ENCODE data around the gene SNRPB. TPM values are rescaled to one million over a fixed set of nuclear protein-coding genes. Genes with fewer than 3 reads are reported as not detected.

SNRPB gene
- total RNA-seq, 6 experiments from 2014 or later = 25.4 to 105 (median 48.1) TPM

DNA sequence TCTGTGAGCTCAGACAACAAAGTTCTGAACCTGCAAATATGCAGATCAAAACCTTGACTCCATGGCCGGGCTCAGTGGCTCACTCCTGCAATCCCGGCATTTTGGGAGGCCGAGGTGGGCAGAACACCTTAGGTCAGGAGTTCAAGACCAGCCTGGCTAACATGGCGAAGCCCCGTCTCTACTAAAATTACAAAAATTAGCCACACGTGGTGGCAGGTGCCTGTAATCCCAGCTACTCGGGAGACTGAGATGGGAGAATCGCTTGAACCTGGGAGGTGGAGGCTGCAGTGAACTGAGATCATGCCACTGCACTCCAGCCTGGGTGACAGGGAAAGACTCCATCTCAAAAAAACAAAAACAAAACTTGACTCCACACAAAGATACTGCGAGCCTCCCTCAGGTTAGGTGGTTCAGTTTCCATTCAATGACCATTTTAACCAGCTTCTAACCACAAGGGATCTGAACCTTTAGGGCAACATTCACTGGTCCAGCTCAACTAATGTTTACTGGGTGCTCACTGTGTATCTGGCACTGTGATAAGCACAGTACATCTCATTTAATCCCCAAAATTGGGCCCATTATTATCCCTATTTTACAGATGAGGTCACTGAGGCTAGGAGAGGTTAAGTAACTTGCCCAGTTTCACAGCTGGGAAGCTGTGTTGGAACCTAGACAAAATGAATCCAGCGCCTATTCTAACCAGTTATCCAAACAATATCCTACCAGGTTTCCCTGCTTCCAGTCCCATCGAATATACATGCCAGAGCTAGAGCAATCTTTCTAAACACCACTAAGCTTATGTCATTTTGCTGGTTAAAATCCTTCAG, 1.8 kb downstream of the SNRPB start:
- Histone ChIP-seq H3K9me3 (no peaks in the 10 kb centered on the region), H3K4me1 (peaks cover 0 to 11% (median 4%) of the 10 kb centered on the region in 4 donors), H3K4me3 (peak overlapping the region in 2 of 3 donors; percentile 82 to 93), H3K36me3 (peaks cover 6 to 38% (median 25%) of the 10 kb centered on the region in 4 donors), H3K27ac (no peak overlapping the region), H3K27me3 (no peaks in the 10 kb centered on the region)
- WGBS (ENCODE audit: insufficient coverage, low coverage, low lambda C conversion rate, missing lambda C conversion rate) = 76% methylated on average over 9 of the region's 11 CpGs
- no peak for DNase-seq
- TF ChIP-seq CTCF (IDR thresholded peaks at IDR 0.05) (no peak), POLR2A (IDR thresholded peaks at IDR 0.05) (no peak)
- intact Hi-C loops (cut with DNase I) = loop anchor here in 1 of 2 donors (10.0 kb wide), 1 partner anchor 254 kb away; no protein-coding TSS in a partner anchor
- ATAC-seq = no peak

DNA sequence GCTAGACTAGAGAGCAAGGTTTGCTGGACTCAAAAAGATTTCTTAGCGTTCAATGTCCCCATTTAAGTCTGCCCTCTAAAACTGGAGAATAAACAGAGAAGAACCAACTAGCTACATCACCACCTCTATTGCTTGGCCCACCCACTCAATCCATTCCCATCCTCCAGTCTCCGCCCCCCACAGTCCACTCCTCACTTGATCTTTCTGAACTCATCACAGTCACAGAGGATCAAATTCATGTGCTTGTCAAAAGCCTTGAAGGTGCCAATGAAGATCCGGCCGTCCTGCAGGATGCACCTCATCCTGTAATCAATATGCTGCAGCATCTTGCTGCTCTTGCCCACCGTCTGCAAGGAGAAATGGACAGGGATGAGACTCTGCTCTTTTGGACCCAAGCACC, 3.2 kb downstream of the SNRPB start:
- Histone ChIP-seq H3K27ac (no peak overlapping the region), H3K27me3 (no peaks in the 10 kb centered on the region), H3K4me3 (no peak overlapping the region), H3K9me3 (no peaks in the 10 kb centered on the region), H3K36me3 (peaks cover 9 to 52% (median 38%) of the 10 kb centered on the region in 4 donors), H3K4me1 (peaks cover 0 to 11% (median 4%) of the 10 kb centered on the region in 4 donors)
- DNase-seq (no peak), ATAC-seq (no peak)
- intact Hi-C loops (cut with DNase I) = loop anchor here in 1 of 2 donors (10.0 kb wide), 1 partner anchor 253 kb away; no protein-coding TSS in a partner anchor
- 81% methylated on average over 3 of the region's 5 CpGs for WGBS (ENCODE audit: insufficient coverage, low coverage, low lambda C conversion rate, missing lambda C conversion rate)
- TF ChIP-seq CTCF (IDR thresholded peaks at IDR 0.05) (no peak), POLR2A (IDR thresholded peaks at IDR 0.05) (no peak)

- Histone ChIP-seq H3K9me3 (no peaks in the 10 kb centered on the region), H3K4me3 (no peak overlapping the region), H3K27ac (no peak overlapping the region), H3K4me1 (peaks cover 0 to 11% (median 4%) of the 10 kb centered on the region in 4 donors), H3K36me3 (peaks cover 16 to 75% (median 56%) of the 10 kb centered on the region in 4 donors), H3K27me3 (no peaks in the 10 kb centered on the region)
- TF ChIP-seq POLR2A (IDR thresholded peaks at IDR 0.05) = no peak
- TF ChIP-seq CTCF (IDR thresholded peaks at IDR 0.05) = no peak
- DNase-seq = no peak
- WGBS (ENCODE audit: insufficient coverage, low coverage, low lambda C conversion rate, missing lambda C conversion rate) = 93% methylated on average over 5 of the region's 6 CpGs
- intact Hi-C loops (cut with DNase I) = loop anchor here in 1 of 2 donors (10.0 kb wide), 1 partner anchor 250 kb away; no protein-coding TSS in a partner anchor
- no peak for ATAC-seq
Measured at GRCh38 chr20:2465100-2465499, 5.5 kb downstream of the SNRPB start.

- Histone ChIP-seq H3K4me3 (no peak overlapping the region), H3K36me3 (peaks cover 16 to 79% (median 61%) of the 10 kb centered on the region in 4 donors), H3K27me3 (no peaks in the 10 kb centered on the region), H3K4me1 (peaks cover 0 to 5% (median under 1%) of the 10 kb centered on the region in 4 donors), H3K9me3 (no peaks in the 10 kb centered on the region), H3K27ac (no peak overlapping the region)
- TF ChIP-seq CTCF (IDR thresholded peaks at IDR 0.05) (no peak), POLR2A (IDR thresholded peaks at IDR 0.05) (no peak)
- ATAC-seq = no peak
- intact Hi-C loops (cut with DNase I) = loop anchor here in 1 of 2 donors (10.0 kb wide), 1 partner anchor 249 kb away; no protein-coding TSS in a partner anchor
- DNase-seq = no peak
- WGBS (ENCODE audit: insufficient coverage, low coverage, low lambda C conversion rate, missing lambda C conversion rate) = 93% methylated on average over 8 of the region's 9 CpGs
Measured at GRCh38 chr20:2463616-2464365, 6.8 kb downstream of the SNRPB start.

Data from right lobe of liver (tissue), 6 donors.